Hepatocyte (in vitro differentiated cells): ENCODE results near the gene PHF2.

Source experiments
- EZH2 ChIP-seq: fragments of 200-600 bp; sonication (generic); IDR thresholded peaks from 2 replicates; pipeline ENCODE4 v1.6.1; 2016; ENCODE audit warnings: antibody characterized with exemption, mild to moderate bottlenecking, borderline replicate concordance
- EZH2phosphoT487 ChIP-seq: fragments of 200-600 bp; sonication (generic); IDR thresholded peaks from one replicate; pipeline ENCODE4 v1.6.1; 2018; ENCODE audit warnings: antibody characterized with exemption, mild to moderate bottlenecking, low read depth, moderate library complexity; ENCODE audit not compliant: unreplicated experiment, severe bottlenecking
- TF ChIP-seq, protein P1 (sequence below): fragments of 200-600 bp; sonication (generic); IDR thresholded peaks from 2 replicates; pipeline ENCODE4 v1.5.1; 2016; ENCODE audit warnings: antibody characterized with exemption, mild to moderate bottlenecking; ENCODE audit not compliant: poor library complexity

DNA sequence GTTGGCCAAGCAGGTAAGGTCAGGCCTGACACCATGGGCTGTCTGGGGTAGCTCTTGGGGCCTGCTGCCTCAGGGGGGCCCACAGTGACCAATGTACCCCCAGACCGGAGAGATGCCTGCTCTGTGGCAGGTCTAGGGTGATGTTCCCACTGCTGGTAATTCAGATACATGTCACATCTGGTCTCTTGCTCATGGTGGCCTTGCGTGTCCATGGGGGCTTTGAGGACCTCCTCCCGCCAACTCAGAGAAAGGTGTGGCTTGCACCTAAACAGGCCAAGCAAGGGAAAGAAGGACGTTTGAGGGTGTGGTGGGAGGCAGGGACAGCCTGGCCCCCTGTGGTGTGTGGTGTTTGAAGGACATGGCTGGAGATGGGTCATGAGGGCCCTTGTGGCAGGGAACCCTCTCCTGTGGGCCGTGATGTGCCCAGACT lies 75.2 kb downstream of the PHF2 start:
- no peak for TF ChIP-seq EZH2
- TF ChIP-seq, protein P1, sequence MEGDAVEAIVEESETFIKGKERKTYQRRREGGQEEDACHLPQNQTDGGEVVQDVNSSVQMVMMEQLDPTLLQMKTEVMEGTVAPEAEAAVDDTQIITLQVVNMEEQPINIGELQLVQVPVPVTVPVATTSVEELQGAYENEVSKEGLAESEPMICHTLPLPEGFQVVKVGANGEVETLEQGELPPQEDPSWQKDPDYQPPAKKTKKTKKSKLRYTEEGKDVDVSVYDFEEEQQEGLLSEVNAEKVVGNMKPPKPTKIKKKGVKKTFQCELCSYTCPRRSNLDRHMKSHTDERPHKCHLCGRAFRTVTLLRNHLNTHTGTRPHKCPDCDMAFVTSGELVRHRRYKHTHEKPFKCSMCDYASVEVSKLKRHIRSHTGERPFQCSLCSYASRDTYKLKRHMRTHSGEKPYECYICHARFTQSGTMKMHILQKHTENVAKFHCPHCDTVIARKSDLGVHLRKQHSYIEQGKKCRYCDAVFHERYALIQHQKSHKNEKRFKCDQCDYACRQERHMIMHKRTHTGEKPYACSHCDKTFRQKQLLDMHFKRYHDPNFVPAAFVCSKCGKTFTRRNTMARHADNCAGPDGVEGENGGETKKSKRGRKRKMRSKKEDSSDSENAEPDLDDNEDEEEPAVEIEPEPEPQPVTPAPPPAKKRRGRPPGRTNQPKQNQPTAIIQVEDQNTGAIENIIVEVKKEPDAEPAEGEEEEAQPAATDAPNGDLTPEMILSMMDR = no peak
- no peak for TF ChIP-seq EZH2phosphoT487
